ENCODE measurements around the gene CSK.

CSK gene

DNA sequence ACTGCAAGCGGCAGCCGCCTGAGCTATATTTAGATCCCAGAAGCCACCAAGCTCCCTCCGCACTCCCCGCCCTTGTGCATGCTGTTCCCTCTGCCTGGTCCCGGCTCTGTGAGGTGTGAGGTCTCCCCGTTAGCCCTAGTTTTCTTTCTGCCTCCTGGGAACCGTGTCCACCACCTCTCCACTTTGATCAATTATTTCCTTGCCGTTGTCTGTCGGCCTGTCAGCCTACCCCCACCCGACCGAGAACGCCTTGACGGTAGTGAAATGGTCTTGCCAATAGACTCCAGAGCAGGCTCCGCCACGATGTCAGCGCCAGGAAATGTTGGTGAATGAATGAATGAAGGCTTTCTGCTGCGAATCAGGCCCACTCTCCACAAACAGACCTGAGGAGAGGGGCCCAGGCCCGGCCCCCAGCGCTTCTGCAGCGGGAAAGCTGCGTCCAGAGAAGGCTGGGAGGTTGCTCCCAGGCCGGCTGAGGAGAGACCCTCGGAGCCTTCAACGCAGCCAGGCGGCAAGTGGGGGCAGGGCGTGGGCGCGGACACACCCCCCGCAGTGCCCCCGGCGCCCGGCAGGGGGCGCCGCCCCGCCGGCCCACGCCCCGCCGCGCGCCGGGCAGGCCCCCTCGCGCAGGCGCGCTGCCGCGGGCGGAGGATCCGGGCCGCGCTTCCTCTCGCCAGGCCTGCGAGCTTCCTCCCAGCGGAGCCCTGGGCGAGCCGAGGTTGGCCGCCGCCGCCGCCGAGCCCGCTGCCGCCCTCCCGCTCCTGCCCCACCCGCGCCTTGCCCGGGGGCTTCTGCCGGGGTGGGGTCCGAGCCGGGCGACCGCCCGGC is at the start of gene CSK:
CSK (plus strand) TSS at position 650 of the 828 bp plus-strand sequence. CDS start 16,218 bp downstream, outside the sequence.
- DNase-seq: peak; percentile 71 to 79

DNA sequence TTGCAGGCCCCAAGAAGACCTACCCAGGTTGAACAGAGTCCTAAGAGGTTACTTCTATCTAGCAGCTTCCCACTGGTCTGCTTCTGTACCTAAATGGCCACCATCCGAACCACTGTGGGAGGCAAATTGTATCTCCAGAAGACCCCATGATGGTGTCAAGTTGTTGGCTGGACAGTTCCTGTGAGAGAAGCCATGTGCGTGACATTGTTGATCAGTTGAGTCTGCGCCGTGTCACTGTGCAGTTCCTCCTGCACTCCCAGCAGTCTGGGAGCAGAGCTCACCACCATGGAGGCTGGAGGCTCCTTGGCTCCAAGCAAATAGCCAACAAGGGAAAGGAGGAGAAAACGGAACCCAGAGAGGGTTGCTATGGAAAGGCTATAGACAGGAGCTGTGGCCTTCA is 49.0 kb upstream of the CSK start:
- no peak for DNase-seq

DNA sequence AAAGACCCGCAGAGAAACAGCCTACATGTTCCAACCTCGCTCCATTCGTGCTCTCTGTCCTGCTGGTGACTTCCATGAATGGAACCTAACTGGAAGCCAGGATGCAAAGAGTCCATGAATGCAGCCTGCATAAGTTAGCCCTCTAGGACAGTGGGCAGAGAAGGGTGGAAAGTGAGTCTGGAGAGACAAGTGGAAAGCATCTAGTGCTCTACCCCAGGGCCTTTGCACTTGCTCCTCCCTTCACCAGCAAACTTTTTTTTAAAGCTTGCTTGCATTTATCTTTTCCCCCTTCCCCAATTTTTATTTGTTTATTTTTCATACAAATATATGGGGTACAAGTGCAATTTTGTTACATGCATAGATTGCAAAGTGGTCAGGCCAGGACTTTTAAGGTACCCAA is 48.6 kb upstream of the CSK start:
- no peak for DNase-seq

DNA sequence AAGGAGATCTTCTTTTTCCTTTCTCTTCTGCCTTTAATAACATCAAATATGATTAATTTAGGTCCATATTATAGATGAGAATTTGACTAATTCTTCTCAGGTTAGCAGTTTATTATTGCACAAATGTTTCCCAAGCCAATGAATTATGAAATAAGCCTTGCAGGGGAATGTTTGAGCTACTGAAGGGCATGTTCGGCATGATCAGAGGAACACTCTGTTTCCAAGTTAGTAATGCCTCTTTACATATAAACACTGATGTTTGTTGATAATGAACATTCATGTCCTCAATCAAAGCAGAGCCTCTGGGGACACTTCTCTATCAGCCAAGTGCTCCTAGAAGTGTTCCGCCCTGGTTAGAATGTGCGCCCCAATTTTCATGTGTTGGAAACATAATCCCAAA is 46.6 kb upstream of the CSK start:
- DNase-seq: no peak

DNA sequence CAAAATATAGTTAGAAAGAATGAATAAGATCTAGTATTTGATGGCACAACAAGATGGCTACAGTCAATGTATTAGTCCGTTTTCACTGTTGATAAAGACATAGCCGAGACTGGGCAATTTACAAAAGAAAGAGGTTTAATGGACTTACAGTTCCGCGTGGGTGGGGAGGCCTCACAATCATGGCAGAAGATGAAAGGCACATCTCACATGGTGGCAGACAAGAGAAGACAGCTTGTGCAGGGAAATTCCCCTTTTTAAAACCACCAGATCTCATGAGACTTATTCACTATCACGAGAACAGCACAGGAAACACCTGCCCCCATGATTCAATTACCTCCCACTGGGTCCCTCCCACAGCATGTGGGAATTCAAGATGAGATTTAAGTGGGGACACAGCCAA is 43.6 kb upstream of the CSK start:
- DNase-seq: peak in 1 of 2 experiments; percentile 20

DNA sequence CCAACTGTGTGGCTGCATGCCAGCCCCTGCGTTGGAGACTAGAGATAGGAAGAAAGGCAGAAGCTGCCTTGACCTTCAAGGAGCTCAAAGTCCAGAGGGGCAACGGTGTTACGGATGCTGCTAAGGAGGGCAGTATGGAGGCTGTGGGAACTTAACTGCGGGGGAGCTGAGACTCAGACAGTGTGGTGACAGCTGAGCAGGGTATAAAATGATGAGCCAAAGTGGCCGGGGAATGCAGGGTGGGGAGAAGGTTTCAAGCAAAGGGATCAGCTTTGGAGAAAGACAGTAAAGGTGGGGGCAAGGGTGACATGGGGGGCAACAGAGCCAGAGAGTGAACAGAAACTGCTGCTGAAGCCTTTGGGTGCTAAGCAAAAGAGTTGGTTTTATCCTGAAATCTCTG is 39.5 kb upstream of the CSK start:
- no peak for DNase-seq

DNA sequence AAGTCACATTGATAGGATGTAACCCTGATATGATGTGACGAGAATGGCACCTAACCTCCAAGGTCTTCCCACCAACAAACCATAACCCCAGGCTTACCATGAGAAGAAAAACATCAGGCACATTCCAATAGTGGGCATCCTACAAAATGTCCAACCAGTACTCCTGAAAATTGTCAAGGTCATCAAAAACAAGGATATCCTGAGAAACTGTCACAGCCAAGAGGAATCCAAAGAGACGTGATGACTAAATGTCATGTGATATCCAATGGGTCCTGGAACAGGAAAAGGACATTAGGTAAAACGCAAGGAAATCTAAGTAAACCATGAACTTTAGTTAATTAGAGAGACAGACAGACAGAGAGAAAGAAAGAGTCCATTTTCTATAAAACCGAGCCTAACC is 35.5 kb upstream of the CSK start:
- DNase-seq: no peak

DNA sequence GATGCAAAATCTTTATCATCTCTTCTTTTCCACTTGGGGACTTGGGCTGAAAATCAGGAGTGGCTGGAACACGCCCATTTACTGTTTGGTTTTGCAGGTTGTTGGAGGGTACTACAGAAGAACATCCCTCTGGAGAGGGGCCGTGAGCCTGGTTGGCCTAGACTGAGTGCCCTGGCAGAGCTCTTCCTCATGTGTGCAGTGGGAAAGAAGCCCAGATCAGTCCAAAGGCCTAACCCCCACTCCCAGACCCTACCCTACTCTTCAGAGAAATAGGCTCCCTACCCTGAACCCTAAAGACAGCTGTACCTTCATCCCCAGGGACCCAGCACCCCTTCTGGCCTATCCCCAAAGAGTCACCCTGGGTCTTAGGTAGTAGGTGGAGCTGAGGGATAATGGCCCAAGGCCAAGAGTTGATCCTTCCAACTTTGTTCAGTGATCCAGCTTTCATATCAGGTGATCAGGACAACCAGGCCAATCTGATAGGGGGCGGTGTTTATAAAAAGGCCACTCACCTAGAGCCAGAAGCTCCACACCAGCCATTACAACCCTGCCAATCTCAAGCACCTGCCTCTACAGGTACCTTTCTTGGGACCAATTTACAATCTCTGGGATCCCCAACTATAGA is 33.4 kb upstream of the CSK start, which contains the start of gene CYP1A2:
CYP1A2 (plus strand) TSS at position 524 of the 625 bp plus-strand sequence. CDS start 894 bp downstream, outside the sequence.
- DNase-seq: no peak

DNA sequence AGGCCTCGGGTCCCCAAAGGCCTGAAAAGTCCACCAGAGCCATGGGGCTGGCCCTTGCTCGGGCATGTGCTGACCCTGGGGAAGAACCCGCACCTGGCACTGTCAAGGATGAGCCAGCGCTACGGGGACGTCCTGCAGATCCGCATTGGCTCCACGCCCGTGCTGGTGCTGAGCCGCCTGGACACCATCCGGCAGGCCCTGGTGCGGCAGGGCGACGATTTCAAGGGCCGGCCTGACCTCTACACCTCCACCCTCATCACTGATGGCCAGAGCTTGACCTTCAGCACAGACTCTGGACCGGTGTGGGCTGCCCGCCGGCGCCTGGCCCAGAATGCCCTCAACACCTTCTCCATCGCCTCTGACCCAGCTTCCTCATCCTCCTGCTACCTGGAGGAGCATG is 32.0 kb upstream of the CSK start:
- DNase-seq: no peak

DNA sequence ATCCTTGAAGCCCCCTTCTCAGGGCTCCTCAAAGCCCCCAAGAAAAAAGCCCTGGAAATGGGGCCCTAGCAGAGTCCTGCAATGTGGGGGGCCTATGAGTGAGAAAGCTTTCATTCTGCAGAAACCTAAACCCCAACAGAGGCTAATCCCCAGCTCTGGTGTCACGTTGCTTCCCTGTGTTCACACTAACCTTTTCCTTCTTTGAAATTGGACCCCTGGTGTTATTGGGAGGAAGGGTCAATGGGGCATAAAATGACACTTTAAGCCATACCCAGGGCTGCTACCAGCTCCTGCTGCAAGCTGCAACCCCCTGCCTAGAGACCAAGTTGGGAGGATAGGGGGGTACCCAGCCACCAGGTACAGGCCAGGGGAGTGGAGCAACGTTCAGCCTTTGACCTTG is 31.1 kb upstream of the CSK start:
- no peak for DNase-seq

DNA sequence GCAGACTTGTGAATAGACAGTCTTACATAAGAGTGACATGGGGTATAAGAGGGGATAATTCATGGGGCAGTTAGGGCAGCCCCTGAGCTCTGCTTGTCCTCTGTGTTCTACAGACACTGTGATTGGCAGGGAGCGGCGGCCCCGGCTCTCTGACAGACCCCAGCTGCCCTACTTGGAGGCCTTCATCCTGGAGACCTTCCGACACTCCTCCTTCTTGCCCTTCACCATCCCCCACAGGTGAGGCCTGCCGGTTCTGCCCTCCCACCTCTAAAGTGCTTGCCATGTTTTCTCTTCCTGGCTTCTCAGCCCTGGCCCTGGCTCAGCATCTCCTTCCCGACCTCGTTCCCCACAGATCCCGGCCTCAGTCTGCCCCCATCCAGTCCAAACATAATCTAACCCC is 29.9 kb upstream of the CSK start:
- DNase-seq: no peak

DNA sequence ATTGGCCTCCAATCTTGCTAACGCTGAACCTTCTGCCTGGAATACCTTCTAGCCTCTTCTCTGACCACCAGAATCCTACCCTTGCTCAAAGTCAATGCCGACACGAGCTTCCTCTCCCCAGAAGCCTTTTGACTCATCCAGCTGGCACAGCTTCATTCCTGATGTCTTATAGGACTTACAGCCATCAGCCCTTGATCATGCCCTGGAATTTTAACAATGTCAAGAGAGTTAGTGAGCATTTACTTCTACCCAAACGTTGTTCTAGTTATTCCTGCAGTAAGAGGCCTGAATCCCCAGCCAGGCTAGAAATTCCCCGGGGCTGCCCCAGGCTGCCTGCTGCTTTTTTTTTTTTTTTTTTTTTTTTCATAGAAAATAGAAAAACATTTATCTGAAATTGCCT is 29.3 kb upstream of the CSK start:
- DNase-seq: no peak

DNA sequence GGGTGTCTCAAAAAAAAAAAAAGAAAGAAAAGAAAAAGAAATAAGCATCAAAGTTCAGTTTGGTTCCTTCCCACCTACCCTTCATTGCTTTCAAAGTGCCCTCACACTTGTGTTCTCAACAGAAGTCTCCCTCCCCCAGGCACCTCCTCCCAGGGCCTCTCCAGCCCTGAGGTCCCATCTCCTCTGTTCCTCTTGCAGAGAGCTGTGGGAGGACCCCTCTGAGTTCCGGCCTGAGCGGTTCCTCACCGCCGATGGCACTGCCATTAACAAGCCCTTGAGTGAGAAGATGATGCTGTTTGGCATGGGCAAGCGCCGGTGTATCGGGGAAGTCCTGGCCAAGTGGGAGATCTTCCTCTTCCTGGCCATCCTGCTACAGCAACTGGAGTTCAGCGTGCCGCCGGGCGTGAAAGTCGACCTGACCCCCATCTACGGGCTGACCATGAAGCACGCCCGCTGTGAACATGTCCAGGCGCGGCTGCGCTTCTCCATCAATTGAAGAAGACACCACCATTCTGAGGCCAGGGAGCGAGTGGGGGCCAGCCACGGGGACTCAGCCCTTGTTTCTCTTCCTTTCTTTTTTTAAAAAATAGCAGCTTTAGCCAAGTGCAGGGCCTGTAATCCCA is 27.2 kb upstream of the CSK start:
- DNase-seq: no peak

DNA sequence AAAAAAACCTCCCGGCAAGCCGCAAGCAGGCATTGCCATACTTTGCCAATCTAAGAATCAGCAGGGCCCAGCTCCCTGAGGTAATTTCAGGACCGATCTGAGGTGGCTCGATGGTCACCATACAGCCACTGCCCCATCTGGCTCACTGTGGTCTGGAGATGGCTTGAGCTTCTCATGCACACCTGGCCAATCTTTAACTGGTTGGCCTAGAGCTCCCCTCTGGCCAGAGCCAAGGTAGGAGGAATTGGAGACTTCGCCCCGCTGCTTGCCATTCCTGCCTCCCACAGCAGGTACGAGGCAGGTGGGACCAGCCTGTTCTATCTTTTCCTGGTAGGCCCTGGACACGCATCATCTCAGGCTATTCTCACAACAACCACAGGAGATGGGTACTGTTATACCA is 23.1 kb upstream of the CSK start:
- no peak for DNase-seq

DNA sequence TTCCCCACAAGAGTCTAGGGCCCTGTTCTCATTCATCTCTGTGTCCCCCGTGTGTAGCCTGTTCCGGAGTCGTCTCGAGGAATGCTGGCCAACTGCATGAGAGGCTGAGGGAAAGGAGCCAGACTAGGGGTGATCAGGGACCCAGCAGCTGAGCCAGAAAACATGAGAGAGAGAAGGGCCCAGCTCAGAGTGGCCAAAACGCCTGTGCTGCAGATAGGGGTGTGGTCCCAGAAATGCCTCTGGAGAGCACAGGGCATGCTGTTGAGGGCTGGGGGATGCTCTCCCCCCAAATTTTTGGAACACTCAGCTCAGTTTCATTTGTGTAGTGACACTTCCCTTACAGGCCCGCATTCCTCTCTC is 19.1 kb upstream of the CSK start:
- DNase-seq: no peak

DNA sequence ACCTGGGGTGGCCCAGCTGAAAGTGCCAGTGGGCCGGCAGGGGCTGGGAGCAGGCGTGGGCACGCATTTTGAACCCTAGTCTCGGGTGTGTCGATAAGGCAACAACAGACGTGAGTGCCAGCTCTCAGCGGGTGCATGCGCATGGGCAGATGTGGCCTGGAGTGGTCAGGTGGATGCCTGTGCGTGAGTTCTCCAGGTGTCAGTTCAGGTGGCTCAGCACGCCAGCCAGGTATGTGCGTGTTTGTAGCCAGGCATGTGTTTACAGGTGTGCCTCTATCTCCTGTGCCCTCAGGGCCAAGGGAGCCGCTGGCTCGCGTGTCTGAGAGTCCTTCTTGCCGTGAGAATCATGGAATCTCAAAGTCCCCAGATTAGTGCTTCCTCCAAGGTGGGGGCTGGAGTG is 18.5 kb upstream of the CSK start:
- DNase-seq: no peak

DNA sequence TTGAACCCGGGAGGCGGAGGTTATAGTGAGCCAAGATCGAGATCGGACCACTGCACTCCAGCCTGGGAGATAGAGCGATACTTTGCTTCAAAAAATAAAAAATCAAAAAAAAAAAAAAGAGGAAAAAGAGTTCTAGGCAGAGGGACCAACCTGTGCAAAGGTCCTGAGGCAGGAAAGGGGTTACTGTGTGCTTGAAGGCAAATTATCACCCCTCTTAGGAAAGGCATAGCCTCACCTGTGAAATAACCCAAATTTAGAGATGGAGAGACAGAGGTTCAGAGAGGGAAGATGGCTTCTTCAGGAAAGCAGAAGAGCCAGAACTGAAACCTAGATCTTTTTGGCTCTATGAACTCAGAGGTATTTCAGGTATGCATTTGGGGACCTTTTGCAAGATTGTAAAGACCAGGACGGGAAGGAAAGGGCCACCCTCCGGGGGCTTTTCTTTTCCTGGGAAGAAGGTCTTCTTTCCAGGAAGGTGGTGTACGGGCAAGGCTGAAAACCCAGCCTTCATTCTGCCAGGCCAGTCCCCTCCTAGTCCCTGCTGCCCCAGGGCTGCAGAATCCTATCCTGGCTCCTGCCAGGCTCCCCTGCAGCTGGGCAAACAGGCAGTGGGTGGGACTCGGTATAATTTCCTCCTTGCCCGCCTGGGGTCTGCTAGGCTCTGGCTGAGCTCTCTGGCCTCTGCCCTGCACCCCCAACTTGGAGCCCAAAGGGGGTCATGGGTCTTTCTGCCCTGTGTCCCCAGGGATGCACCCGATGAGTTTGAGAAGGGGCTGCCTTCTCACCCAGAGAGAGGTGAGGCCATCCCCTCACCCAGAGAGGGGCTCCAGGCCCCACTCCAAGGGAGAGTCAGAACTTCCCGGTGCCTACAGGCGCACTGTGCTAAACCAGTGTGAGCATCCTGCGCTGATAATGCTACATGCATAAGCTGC is 14.4 kb upstream of the CSK start:
- no peak for DNase-seq

DNA sequence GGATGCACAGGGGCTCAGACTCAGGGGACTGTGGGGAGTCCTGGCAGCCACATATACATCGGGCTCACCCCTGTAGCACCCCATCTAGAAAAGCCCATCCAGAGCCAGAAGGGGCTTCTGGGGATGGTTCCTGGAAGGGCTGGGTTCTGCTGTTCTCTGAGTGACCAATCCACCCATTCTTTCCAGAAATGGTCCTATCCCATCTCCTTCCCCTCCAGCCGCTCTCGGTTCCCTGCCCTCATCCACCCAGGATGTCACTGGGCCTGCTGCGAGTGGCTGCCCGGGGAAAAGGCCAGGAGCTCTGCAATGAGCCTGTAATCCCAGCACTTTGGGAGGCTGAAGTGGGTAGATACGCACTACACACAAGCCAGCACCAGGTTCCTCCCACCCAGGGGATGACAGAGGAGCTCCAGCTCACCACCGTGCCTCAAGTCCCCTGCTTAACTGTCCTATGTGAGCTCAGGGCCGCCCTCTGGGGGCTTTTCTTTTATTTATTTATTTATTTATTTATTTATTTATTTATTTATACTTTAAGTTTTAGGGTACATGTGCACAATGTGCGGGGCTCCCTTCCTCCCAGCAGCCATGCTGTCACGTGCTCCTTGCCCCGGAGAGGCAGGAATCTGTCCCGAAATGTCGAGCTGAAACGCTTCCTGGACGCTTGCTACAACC is 13.6 kb upstream of the CSK start:
- no peak for DNase-seq

DNA sequence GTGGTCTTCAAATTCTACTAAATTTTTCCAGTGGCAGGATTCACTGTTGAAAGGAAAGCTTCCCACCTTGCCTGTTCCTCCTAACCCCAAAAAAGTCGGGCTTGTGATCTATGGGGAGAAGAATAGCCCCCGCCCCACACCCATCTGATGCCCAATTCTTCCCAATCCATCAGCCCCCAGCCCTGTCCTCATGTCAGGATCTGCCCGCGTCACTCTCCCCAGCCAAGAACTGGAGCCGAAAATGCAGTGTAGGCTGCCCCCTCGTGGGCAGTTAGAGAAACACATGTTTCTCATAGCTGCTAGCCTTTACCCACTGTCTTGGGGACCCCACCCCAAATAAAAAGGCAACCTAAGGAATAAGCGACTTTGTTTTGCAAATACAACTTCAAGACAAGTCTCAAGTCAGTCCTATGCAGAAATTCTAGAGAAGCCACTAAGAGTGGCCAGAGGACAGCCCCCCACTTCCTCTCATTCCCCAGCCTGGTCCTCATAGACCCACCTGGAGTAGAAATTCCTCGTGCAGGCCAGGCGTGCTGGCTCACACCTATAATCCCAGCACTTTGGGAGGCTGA is 13.0 kb upstream of the CSK start:
- DNase-seq: peak; percentile 57 to 60

DNA sequence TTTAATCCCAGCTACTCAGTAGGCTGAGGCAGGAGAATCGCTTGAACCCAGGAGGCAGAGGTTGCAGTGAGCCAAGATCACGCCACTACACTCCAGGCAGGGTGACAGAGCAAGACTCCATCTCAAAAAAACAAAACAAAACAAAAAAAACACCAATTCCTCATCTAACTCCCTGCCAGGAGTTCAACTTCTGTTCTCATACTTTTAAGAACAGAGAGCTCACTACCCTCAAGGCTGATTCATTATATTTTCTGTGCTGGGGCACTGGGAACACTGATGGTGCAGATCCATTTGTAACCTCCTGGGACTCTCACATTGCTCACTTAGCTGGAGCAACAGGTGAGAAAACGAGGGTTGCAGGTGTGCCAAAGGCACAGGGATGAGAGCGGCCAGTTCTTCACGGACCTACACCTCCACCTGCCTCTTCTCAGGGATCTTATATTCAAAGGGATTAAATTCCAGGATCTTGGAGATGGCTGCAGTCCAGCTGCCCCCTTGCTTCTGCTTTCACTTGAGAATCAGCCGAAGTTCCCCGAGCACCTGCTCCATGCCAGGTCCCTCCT is 12.3 kb upstream of the CSK start:
- no peak for DNase-seq

DNA sequence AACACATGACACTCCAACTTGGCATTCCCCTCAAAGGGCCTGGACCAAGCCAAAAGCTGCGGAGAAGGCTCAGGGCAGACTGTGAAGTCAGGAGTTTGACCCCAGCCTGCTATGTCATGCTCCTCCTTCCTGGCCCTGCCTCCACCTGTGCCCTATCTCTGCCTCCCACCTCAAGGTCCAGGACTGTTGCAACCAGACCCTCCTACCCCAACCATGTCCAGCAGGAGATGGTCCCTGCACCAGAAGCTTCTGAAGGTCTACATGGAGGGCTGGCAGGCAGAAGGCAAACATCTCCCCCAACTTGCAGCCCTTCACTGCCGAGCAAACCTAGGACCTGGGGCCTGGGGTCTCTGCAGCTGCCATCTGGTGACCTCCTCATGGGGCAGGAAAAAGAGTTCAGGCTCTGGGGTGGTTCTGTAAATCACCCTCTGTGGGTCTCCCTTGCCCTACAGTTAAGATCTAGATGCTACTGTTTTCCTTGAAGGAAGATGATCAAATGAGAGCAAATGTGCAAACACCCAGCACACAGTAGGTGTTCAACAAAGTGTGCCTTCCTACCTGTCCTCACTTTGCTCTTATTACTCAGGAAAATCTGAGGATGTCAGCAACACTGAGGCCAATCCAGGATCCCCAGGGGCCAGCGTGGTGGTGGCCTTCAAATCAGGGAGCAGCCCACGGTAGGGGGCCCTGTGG is 11.5 kb upstream of the CSK start:
- no peak for DNase-seq

Data from stimulated activated CD4-positive, alpha-beta T cell treated with anti-CD3 and anti-CD28 coated beads, Interleukin-4, amount 100 ng/mL, for 4 hours (primary cell).